ENCODE measurements around the gene BORCS8. TPM values are rescaled to one million over a fixed set of nuclear protein-coding genes. Genes with fewer than 3 reads are reported as not detected.

BORCS8 gene
- total RNA-seq, 1 donor from 2014 or later = 26.4 TPM

DNA sequence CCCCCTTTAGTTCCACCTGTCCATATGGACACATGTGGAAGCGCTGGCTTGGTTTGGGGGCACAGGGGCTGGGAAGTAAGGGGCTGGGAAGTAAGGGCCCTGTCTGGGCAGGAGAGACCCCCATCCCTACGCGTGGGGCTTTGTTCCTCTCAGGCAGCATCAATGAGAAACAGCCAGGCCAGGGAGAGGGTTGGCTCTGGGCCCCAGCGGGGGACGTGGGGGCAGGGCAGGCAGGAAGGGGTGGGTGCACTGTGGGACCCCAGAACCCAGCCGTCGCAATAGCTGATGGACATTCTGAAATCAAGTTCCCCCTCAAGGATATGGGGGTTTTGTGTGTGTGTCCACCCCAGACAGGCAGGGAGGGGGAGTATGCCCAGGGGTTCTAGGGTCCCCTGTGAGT lies 21.0 kb upstream of the BORCS8 start:
- H3K4me3 ChIP-seq (ENCODE audit: low read depth, low read length) = no peak overlapping the region
- no peaks in the 10 kb centered on the region for H3K36me3 ChIP-seq (ENCODE audit: control insufficient read depth, insufficient read depth, low read length)
- peaks cover 43% of the 10 kb centered on the region for H3K27me3 ChIP-seq (ENCODE audit: control insufficient read depth, insufficient read depth, low read length)
- no peak for DNase-seq (ENCODE audit: low read depth)
- TF ChIP-seq, protein P1, sequence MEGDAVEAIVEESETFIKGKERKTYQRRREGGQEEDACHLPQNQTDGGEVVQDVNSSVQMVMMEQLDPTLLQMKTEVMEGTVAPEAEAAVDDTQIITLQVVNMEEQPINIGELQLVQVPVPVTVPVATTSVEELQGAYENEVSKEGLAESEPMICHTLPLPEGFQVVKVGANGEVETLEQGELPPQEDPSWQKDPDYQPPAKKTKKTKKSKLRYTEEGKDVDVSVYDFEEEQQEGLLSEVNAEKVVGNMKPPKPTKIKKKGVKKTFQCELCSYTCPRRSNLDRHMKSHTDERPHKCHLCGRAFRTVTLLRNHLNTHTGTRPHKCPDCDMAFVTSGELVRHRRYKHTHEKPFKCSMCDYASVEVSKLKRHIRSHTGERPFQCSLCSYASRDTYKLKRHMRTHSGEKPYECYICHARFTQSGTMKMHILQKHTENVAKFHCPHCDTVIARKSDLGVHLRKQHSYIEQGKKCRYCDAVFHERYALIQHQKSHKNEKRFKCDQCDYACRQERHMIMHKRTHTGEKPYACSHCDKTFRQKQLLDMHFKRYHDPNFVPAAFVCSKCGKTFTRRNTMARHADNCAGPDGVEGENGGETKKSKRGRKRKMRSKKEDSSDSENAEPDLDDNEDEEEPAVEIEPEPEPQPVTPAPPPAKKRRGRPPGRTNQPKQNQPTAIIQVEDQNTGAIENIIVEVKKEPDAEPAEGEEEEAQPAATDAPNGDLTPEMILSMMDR (IDR thresholded peaks at IDR 0.05; ENCODE audit: insufficient read depth, low read length, poor library complexity, severe bottlenecking) = no peak

DNA sequence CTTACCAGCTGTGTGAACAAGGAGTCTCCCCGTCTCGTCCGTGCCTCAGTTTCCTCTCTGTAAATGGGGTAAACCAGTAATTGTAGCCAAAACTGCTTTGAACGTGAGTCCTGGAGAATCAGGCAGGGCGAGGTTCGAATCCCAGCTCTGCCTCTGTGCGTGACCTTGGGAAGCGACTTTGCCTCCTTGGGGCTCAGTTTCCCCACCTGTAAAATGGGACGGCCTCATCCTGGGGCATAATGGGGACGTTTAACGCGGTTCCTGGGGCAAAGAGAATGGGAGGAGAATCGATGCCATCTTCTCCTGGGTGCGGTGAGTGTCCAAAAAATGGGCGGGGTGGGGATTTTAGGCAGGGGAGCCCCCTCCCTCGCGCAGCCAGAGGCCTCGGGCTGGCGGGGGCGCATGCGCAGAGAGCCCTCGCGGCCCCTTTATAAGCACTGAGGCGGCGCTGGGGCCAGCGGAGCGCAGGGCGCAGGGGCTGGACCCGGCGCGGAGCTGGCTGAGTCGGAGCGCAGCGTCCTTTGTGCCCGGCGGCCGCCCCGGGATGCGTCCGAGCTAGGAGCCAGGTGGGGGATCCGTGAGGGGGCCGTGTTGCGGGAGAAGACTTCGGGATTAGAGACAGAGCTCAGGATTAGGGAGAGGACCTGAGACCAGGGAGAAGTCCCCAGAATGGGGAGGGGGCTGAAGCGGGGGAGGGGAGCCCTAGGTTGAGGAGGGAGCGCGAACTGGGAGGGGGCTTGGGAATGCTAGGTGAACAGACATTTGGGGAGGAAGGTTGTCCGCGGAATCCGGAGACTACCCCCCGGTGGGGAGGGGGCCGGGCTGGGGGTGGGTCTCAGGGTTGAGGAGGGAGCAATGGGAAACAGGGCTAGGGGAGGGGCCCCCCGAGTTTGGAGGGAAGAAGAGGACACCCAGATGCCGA lies 19.8 kb upstream of the BORCS8 start, which contains the start of gene NCAN:
NCAN (plus strand) TSS at position 460 of the 922 bp plus-strand sequence. CDS start 4,996 bp downstream, outside the sequence.
- no peaks in the 10 kb centered on the region for H3K36me3 ChIP-seq (ENCODE audit: control insufficient read depth, insufficient read depth, low read length)
- TF ChIP-seq, protein P1 (IDR thresholded peaks at IDR 0.05; ENCODE audit: insufficient read depth, low read length, poor library complexity, severe bottlenecking) = no peak
- DNase-seq (ENCODE audit: low read depth) = no peak
- H3K4me3 ChIP-seq (ENCODE audit: low read depth, low read length) = no peak within 1 kb of the TSS
- peaks cover 43% of the 10 kb centered on the region for H3K27me3 ChIP-seq (ENCODE audit: control insufficient read depth, insufficient read depth, low read length)

DNA sequence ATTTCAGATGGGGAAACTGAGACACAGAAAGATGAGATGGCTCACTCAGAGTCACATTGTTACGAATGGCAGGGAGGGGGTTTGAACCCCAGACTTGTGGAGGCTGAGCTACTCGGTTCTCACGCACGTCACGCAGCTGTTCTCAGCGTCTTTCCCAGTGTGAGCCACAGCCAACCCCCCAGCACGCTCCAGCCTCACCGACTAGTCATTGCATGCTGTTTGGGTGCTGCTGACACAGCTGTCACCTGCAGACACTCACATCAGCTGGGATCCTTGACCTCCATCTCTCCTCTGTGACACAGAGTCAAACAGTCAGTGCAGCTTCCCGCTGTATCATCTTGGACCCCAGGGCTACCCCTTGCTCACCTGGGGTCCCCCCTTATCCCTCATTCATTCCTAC lies 17.4 kb upstream of the BORCS8 start:
- Histone ChIP-seq H3K27me3 (ENCODE audit: control insufficient read depth, insufficient read depth, low read length) (peaks cover 36% of the 10 kb centered on the region), H3K36me3 (ENCODE audit: control insufficient read depth, insufficient read depth, low read length) (no peaks in the 10 kb centered on the region), H3K4me3 (ENCODE audit: low read depth, low read length) (no peak overlapping the region)
- TF ChIP-seq, protein P1 (IDR thresholded peaks at IDR 0.05; ENCODE audit: insufficient read depth, low read length, poor library complexity, severe bottlenecking) = no peak
- no peak for DNase-seq (ENCODE audit: low read depth)

DNA sequence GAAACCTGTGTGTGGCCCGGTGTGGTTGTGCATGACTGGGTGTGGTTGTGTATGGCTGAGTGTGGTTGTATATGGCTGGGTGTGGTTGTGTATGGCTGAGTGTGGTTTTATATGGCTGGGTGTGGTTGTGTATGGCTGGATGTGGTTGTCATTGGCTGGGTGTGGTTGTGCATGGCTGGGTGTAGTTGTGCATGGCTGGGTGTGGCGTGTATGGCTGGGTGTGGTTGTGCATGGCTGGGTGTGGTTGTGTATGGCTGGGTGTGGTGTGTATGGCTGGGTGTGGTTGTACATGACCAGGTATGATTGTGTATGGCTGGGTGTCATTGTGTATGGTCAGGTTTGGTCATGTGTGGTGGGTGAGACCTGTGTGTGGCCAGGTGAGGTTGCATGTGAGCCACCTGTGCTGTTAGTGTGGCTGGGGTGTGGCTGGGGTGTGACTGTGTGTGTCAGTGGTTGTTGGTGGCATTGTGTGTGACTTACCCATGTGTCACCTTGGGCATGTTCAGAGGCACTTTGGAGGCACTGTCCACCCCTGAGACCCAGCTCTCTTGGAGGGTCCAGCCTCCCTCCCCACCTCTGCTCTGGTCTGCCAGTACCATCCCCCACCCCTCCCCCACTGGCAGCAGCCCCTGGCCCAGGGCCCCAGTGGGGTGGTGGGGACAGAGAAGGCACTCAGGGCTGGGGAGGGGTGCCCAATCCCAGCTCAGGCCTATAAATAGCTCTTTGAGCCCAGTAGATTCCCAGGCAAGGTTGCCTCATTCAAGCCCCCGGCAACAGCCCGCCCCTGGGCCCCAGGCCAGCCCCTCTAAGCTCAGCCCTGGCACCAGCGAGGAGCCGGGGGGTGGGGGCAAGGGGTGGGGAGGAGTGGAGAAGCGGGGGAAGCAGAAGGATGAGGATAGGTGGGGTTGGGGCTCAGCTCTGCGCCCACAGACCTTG lies 16.0 kb upstream of the BORCS8 start:
- TF ChIP-seq, protein P1 (IDR thresholded peaks at IDR 0.05; ENCODE audit: insufficient read depth, low read length, poor library complexity, severe bottlenecking) = no peak
- Histone ChIP-seq H3K27me3 (ENCODE audit: control insufficient read depth, insufficient read depth, low read length) (peaks cover 21% of the 10 kb centered on the region), H3K4me3 (ENCODE audit: low read depth, low read length) (no peak overlapping the region), H3K36me3 (ENCODE audit: control insufficient read depth, insufficient read depth, low read length) (no peaks in the 10 kb centered on the region)
- no peak for DNase-seq (ENCODE audit: low read depth)

DNA sequence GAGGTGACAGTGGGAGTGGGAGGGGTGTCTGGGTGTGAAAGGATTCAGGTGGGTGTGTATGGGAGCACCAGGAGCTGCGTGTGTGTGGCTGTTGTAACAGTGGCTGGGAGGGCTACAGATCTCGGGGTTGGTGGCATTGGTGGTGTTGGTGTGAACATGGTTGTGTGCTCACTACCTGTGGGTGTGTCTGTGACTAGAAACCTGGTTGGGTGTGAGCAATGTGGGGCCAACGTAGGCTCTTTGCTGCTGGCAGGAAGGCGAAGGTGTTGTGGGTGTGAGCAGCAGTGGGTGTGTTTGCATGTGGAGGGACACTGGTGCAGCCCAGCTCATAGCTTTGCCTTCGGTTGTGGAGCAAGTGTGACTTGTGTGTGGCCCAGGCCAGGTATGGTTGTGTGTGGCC lies 15.0 kb upstream of the BORCS8 start:
- no peaks in the 10 kb centered on the region for H3K36me3 ChIP-seq (ENCODE audit: control insufficient read depth, insufficient read depth, low read length)
- peaks cover 11% of the 10 kb centered on the region for H3K27me3 ChIP-seq (ENCODE audit: control insufficient read depth, insufficient read depth, low read length)
- DNase-seq (ENCODE audit: low read depth) = no peak
- H3K4me3 ChIP-seq (ENCODE audit: low read depth, low read length) = no peak overlapping the region
- TF ChIP-seq, protein P1 (IDR thresholded peaks at IDR 0.05; ENCODE audit: insufficient read depth, low read length, poor library complexity, severe bottlenecking) = no peak
